ENCODE measurements around the gene ZDHHC16. TPM values are rescaled to one million over a fixed set of nuclear protein-coding genes. Genes with fewer than 3 reads are reported as not detected.

ZDHHC16 gene
- total and polyA plus RNA-seq, 9 donors: 17.8 to 34.7 (median 26.2) TPM

DNA sequence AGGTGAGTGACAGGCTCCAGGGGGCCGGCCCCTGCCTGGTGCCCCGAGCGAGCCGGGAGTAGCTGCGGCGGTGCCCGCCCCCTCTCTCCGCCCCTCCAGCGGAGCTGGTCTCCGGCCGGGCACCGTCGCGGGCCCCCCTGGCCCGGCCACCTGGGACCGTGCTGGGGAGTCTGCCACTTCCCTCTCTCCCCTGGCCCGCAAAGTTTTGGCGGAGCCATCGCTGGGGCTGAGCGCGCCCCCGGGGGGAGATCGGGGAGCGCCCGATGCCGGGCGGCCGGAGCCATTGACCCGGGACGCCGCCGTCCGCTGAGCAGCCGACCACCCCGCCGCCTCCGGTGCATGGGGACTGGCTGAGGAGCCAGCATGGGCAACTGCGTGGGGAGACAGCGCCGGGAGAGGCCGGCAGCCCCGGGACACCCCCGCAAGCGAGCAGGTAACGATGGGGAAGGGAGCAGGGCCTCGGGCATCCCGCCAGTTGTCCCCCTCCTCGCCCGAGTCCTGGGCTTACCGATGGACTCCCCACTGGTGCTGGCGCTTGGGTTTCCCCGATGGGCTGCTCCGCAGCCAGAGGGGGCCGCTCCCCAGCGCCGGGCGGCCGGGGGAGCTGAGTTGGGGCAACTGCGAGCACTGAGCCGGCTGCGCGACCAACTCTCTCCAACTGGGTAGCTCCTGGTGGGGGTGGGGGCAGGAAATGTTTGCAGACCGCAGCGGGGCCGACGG, 53.0 kb downstream of the ZDHHC16 start, which contains the start of gene UBTD1:
UBTD1 (plus strand) TSS at position 84 of the 720 bp plus-strand sequence; CDS start at position 364, 280 bp downstream.
- Histone ChIP-seq H3K9me3 (no peaks in the 10 kb centered on the region), H3K4me3 (peak within 1 kb of the TSS; percentile 76), H3K36me3 (no peaks in the 10 kb centered on the region), H3K4me1 (ENCODE audit: insufficient read depth) (peaks cover 4% of the 10 kb centered on the region), H3K27ac (peak within 1 kb of the TSS; percentile 73 to 84), H3K27me3 (no peaks in the 10 kb centered on the region)
- peak; percentile 61 to 80 (median 80) for DNase-seq
- TF ChIP-seq EP300 (IDR thresholded peaks at IDR 0.05) (no peak), CTCF (IDR thresholded peaks at IDR 0.05) (no peak), POLR2A (IDR thresholded peaks at IDR 0.05) (peak; percentile 39)
- intact Hi-C loops (cut with DNase I): loop anchor here in 2 of 4 donors (2.0 to 10.0 kb wide), 2 partner anchors 44 to 46 kb away; no protein-coding TSS in a partner anchor
- 0 to 1% (median 1%) methylated on average over 55 to 66 of the region's 66 CpGs for WGBS, 3 donors

DNA sequence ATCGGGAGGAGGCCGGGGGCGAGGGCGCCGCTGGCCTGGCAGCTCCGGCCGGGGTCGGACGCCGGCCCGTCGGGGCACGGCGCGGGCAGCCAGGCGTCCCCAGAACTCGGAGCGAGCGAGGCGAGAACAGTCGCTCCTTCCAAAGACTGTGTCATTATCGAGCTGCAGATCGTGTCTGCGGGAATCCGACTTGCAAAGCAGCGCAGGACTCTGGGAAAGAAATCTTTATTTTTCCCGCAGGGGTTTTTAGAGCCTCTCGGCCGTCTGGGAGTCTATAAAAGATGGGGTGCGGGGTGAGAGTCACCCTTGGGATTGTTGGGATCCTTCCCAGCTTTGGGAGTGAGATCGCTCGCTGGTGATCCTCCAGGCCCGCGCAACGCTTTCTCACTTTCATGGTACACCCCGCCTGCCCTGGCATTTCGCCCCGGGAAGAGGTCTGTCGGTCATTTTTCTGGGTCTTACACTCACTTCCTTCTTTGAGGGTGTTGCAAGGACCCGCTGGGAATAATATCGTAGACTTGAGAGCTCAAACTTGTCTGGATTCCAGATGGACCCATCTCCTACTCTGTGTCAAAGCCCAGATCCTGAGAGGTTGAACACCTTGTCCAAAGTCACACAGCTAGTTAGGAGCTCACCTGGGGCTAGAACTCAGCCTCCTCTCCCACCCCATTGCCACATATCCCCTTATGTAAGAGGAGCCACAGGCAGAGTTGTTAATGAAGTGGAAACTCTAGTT, 53.8 kb downstream of the ZDHHC16 start:
- intact Hi-C loops (cut with DNase I): loop anchor here in 3 of 4 donors (2.0 to 10.0 kb wide), 3 partner anchors 43 to 45 kb away; no protein-coding TSS in a partner anchor
- Histone ChIP-seq H3K27me3 (no peaks in the 10 kb centered on the region), H3K4me3 (peak overlapping the region; percentile 76), H3K9me3 (no peaks in the 10 kb centered on the region), H3K27ac (peak overlapping the region; percentile 73 to 84), H3K4me1 (ENCODE audit: insufficient read depth) (peaks cover 4% of the 10 kb centered on the region), H3K36me3 (no peaks in the 10 kb centered on the region)
- TF ChIP-seq CTCF (IDR thresholded peaks at IDR 0.05) (no peak), EP300 (IDR thresholded peaks at IDR 0.05) (no peak), POLR2A (IDR thresholded peaks at IDR 0.05) (no peak)
- WGBS, 3 donors: 0 to 1% (median 0%) methylated on average over 25 to 41 of the region's 41 CpGs
- DNase-seq: peak; percentile 72 to 83 (median 77)

DNA sequence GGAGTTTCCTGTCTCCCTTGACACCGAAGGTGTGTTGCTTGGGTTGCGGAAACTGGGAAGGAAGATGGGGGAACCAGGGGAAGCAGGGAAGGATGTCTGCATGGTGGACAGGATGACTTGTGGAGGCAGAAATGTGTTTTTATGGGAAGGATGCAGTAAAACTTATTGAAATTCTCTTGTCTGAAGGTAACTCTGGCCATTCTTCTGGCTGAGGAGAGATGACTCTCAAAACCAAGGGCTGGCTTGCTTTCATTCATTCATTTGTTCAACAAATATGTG, 54.3 kb downstream of the ZDHHC16 start:
- Histone ChIP-seq H3K9me3 (no peaks in the 10 kb centered on the region), H3K4me1 (ENCODE audit: insufficient read depth) (peaks cover 2% of the 10 kb centered on the region), H3K36me3 (no peaks in the 10 kb centered on the region), H3K27me3 (no peaks in the 10 kb centered on the region), H3K4me3 (peak overlapping the region; percentile 76), H3K27ac (peak overlapping the region in 1 of 2 donors; percentile 84)
- TF ChIP-seq POLR2A (IDR thresholded peaks at IDR 0.05): no peak
- no peak for TF ChIP-seq CTCF (IDR thresholded peaks at IDR 0.05)
- TF ChIP-seq EP300 (IDR thresholded peaks at IDR 0.05): no peak
- 85 to 93% (median 86%) methylated on average over 2 of the region's 2 CpGs for WGBS, 3 donors
- no peak for DNase-seq
- intact Hi-C loops (cut with DNase I): loop anchor here in 1 of 4 donors (5.0 kb wide), 1 partner anchor 42 kb away; no protein-coding TSS in a partner anchor

- 96 to 97% (median 96%) methylated on average over 6 of the region's 6 CpGs for WGBS, 3 donors
- Histone ChIP-seq H3K27me3 (no peaks in the 10 kb centered on the region), H3K9me3 (no peaks in the 10 kb centered on the region), H3K27ac (no peak overlapping the region), H3K4me3 (no peak overlapping the region), H3K4me1 (ENCODE audit: insufficient read depth) (no peaks in the 10 kb centered on the region), H3K36me3 (no peaks in the 10 kb centered on the region)
- intact Hi-C loops (cut with DNase I): loop anchor here in 1 of 4 donors (5.0 kb wide), 1 partner anchor 39 kb away; no protein-coding TSS in a partner anchor
- no peak for DNase-seq
- no peak for TF ChIP-seq POLR2A (IDR thresholded peaks at IDR 0.05)
- no peak for TF ChIP-seq EP300 (IDR thresholded peaks at IDR 0.05)
- no peak for TF ChIP-seq CTCF (IDR thresholded peaks at IDR 0.05)
These were observed 56.9 kb downstream of the ZDHHC16 start for GRCh38 chr10:97502916-97503315.

Measured in ovary (tissue), 9 donors.